ENCODE results near the gene RBBP4.
"Not testable (repeated sequence)": the region's sequence is repeated elsewhere in the genome, so short reads cannot be mapped to it uniquely, and the experiment has no call there.

RBBP4 gene

GRCh38 chr1:32650752-32651460 lies at the start of gene RBBP4:
TSS of gene RBBP4 (plus strand) at chr1:32651208. CDS start at chr1:32651307, 99 bp downstream.
- DNase-seq: peak; percentile 99

GRCh38 chr1:32605711-32606424 lies 45.1 kb upstream of the RBBP4 start:
- DNase-seq: no peak

- DNase-seq: no peak
Measured at GRCh38 chr1:32606565-32607371, 44.2 kb upstream of the RBBP4 start.

- DNase-seq: no peak
Measured at GRCh38 chr1:32609180-32609579, 41.8 kb upstream of the RBBP4 start.

GRCh38 chr1:32611859-32612188 lies 39.2 kb upstream of the RBBP4 start:
- no peak for DNase-seq

GRCh38 chr1:32612189-32612881 lies 38.7 kb upstream of the RBBP4 start:
- DNase-seq: peak; percentile 77

GRCh38 chr1:32613472-32613871 lies 37.5 kb upstream of the RBBP4 start:
- DNase-seq: no peak

GRCh38 chr1:32618673-32619221 lies 32.3 kb upstream of the RBBP4 start:
- no peak for DNase-seq

GRCh38 chr1:32619701-32620485 lies 31.1 kb upstream of the RBBP4 start:
- peak; percentile 14 for DNase-seq

- DNase-seq: no peak
Measured at GRCh38 chr1:32622205-32622604, 28.8 kb upstream of the RBBP4 start.

GRCh38 chr1:32622806-32623681 lies 28.0 kb upstream of the RBBP4 start:
- peak; percentile 44 for DNase-seq

GRCh38 chr1:32623775-32624174 lies 27.2 kb upstream of the RBBP4 start:
- DNase-seq: peak; percentile 72

- DNase-seq: no peak
Measured at GRCh38 chr1:32626176-32626575, 24.8 kb upstream of the RBBP4 start.

- no peak for DNase-seq
Measured at GRCh38 chr1:32627596-32628162, 23.3 kb upstream of the RBBP4 start.

GRCh38 chr1:32630173-32630572 lies 20.8 kb upstream of the RBBP4 start:
- not testable (repeated sequence) for DNase-seq

GRCh38 chr1:32632829-32633228 lies 18.2 kb upstream of the RBBP4 start:
- DNase-seq: no peak

- no peak for DNase-seq
Measured at GRCh38 chr1:32635508-32636277, 15.3 kb upstream of the RBBP4 start.

GRCh38 chr1:32636914-32637645 lies 13.9 kb upstream of the RBBP4 start:
- DNase-seq: no peak

GRCh38 chr1:32639489-32640075 lies 11.4 kb upstream of the RBBP4 start:
- DNase-seq: no peak
